GM18508 (cell line): Measurements from ENCODE around the gene PRAF2.

Experiments used
- ATAC-seq: cut with Tn5 transposase; IDR thresholded peaks from one replicate; pipeline ENCODE4 v1.9.1; 2021; ENCODE audit warnings: moderate number of reproducible peaks; ENCODE audit not compliant: insufficient read depth, unreplicated experiment

PRAF2 gene

DNA sequence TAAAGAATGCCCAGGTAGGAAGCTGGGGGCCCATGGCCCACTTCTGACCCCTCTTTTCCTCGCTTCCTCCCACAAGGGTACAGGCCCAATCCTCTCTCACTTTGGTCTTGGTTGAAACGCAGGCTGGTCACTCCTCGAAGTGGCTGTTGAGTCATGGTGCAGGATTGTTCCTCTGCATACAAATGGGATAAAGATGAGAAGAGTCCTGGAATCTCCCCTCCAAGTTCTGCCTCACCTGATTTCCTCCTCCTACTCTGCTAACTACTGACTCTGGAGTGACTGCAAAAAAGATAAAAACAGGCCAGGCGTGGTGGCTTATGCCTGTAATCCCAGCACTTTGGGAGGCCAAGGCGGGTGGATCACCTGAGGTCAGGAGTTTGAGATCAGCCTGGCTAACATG lies 4.1 kb upstream of the PRAF2 start:
- ATAC-seq: no peak

DNA sequence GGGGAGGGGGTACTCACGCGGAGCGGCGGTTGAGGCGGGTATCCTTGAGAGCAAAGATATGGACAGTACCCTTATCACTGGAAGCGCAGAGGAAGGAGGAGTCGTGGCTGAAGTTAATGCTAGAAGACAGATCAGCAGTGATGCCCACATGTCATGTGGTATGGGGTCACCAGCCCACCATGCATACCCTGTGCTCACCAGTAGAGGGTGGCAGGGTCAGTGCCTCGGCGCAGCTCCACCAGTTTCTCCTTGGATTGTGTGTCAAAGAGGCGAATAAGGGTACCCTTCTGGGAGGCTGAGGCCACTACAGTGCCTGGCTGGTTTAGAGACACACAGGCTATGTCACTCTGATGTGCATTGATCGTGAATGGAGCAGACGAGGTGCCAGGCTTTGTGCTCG lies 1.5 kb upstream of the PRAF2 start:
- no peak for ATAC-seq

DNA sequence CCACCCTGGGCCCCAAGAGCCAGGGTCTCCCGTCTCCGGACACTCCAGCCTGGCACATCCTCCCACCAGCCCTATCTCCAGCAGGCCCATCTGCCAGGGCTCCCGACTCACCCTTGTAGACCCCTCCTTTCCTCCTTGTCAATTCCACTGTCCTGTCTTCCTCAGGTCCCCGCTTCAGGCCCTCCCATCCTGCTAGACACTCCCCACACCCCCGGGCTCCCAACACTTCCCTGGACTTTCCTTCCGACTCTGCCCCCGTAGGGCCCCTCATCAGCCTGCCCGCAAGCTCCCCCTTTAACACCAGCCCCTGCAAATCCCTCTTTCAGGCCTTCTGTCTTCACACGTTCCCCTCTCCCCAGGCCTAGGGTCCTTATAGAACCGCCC lies 1.1 kb downstream of the PRAF2 start:
- ATAC-seq: no peak

DNA sequence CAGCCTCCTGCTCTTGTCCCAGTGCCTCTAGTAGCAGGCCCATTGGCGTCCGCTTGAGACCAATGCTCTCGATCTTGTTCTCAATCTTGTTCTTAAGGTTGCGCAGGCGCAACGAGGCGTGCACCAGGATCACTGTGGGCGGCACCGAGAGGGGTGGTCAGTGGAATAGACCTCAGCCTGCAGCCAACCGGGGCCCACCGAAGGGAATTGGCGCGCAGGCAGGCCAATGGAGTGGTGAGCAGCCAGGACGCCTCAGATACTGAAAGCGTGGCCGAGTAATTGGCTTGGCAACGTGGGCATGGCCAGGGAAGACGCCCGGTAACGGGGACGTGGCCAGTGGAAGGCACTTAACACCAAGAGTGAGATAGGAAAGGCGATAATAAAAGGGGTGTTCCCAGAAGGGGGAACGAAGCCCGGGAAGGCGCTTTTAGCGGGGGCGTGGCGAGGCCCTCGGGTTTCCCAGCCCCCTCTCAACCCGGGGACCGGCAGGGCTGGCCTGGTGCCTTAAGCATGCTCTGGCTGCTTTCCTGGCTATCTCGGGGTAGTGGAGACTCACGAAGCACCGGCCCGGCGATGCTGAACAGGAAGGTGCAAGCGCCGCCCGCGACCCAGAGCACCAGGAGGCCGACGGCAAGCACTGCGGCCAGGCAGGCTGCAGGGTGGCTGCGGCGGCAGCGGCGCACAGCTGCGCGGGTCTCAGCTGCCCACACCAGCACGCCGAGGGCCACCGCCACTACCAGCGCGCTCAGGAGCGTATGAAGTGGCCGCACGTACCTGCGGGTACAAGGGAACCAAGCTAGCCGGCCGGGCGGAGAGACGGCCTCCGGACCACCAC lies 1.7 kb downstream of the PRAF2 start:
- no peak for ATAC-seq

DNA sequence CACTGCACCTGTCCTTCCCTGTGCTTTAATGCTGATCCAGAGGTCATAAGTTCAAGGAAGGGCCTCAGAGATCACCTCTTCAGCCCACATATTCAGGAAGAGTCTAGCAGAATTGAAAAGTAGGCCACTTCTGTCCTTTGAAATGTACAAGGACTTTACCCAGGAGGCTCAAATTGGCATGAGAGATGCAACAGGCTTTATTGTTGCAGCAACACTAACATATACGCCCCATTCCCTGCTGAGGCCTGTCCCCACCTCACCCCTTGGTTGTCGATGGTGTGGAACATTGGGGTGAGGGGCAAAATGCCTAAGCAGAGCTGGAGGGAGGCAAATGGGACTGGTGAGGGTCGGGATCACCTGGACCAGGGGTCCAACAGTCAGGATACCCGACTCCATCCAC lies 2.8 kb downstream of the PRAF2 start:
- ATAC-seq: no peak

DNA sequence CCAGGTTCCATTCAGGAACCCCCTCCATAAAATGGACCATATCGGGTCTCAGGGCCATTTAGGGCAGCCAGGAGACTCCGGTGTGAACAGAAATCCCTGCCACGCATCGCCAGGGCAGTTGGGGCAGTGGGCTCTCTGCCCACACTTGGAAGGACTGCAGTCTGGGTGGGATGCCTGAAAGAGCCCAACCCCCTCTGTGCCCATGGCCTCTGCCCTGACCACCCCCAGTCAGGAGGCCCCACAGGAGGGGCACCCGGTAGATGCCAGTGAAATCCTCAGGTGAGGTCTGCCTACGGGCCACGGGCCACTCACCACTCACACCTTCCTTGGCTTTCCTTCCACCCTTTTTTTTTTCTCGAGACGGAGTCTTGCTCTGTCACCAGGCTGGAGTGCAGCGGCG lies 4.8 kb downstream of the PRAF2 start:
- no peak for ATAC-seq

DNA sequence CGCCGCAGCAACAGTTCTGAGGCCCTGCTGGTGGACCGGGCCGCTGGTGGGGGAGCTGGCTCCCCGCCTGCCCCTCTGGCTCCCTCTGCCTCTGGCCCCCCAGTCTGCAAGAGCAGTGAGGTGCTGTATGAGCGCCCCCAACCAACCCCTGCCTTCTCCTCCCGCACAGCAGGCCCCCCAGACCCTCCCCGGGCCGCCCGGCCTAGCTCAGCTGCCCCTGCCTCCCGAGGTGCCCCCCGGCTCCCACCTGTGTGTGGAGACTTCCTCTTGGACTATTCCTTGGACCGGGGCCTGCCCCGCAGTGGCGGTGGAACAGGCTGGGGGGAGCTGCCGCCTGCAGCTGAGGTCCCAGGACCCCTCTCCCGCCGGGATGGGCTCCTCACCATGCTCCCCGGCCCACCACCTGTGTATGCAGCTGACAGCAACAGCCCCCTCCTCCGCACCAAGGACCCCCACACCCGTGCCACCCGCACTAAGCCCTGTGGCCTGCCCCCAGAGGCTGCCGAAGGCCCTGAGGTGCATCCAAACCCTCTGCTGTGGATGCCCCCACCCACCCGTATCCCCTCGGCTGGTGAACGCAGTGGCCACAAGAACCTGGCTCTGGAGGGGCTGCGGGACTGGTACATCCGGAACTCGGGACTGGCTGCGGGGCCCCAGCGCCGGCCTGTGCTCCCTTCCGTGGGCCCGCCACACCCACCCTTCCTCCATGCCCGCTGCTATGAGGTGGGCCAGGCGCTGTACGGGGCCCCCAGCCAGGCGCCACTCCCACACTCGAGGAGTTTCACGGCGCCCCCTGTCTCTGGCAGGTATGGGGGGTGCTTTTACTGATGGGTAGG lies 6.3 kb downstream of the PRAF2 start:
- ATAC-seq: no peak

DNA sequence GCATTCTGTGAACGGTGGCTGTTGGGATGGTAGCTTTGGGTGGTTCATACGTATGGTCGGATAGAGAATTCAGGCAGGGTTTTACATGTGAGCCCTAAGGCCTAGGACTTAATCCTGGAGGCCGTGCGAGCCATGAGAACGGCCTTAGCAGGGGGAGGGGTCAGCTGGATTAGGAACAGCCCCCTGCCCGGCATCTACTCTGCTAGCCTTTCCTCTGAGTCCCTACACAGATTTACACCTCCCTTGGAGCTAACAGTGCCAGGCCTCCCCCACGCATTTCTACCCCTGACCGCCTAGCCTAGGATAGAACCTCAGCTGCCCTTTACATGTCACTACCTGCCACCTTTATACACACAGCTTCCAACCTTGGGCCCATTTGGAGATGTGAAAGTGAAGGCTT lies 7.1 kb downstream of the PRAF2 start:
- ATAC-seq: no peak

DNA sequence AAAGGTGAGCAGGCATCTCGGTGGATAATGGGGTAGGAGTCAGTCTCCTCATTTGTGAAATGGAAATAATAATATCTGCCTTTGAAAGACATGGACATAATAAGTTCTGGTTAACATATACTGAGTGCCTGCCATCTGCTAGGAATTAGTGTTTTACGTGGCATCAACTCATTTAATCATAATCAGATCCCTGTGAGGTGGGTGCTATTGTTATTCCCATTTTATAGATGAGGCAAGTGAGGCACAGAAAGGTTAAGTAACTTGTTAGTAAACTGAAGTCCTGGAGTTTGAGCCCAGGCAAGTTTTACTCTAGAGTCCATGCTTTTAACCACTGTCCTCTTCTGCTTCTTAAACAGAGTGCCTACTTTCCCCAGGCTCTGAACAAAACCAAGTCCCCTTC lies 7.5 kb downstream of the PRAF2 start:
- ATAC-seq: no peak

DNA sequence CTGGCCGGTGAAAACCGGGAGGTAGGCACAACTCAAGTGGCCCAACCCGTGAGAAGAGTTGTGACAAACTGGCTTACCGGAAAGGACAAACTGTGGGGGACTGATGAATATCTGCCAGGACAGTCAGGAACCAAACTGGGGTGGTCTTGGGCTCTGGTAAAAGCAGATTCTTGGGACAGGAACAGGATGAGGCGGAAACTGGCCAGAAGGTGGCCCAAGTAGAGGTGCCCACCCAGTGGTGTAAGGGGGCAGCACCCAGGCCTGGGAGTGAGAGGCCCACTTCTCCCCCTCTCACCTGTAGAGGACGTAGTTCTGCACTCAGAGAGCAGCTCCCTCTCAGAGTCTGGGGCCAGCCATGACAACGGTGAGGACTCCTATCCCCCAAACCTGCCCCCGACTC lies 9.1 kb downstream of the PRAF2 start:
- ATAC-seq: no peak

DNA sequence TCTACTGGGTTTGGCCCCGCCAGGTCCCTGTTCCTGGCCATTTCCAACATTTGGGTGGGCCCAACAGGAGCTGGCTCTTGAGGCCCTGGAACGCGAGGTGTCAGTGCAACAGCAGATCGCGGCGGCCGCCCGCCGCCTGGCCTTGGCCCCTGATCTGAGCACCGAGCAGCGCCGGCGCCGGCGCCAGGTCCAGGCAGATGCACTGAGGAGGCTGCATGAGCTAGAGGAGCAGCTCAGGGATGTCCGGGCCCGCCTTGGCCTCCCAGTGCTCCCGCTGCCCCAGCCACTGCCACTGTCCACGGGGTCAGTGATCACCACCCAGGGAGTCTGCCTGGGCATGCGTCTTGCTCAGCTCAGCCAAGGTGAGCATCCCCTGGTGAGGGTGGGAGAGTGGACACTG lies 9.5 kb downstream of the PRAF2 start:
- no peak for ATAC-seq

DNA sequence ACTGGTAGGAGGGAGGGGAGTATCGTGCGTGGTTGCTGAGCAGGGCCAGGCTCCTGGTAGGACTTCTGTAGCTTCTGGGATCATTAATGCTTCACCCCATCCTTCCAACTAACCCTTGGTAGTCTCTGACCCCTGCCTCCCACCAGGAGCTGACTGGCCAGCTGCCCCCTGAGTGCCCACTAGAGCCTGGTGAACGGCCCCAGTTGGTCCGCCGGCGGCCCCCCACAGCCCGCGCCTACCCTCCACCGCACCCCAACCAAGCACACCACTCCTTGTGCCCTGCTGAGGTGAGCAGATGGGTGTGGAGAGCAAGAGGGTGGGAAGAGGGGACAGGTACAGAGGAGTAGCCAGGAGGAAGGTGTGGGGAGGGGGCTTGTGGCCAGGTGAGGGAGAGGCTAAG lies 10.1 kb downstream of the PRAF2 start:
- no peak for ATAC-seq

DNA sequence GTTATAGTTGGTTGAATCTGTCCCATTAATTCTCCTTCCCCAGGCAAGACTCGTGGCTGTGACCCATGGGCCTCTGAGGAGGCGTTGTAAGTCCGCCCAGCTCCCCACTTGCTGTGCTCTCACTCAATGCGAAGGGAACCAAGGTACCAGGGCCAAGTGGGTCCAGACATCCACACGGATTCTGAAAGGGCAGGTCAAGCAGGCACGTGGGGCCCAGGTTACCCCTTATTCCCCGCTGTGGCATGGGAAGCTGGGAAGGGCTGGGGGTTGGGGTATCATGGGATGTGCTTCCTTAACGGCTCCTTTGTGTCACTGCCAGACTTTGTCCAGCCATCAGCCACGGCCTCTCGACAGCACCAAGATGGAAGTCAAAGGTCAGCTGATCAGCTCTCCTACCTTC lies 11.9 kb downstream of the PRAF2 start:
- no peak for ATAC-seq

DNA sequence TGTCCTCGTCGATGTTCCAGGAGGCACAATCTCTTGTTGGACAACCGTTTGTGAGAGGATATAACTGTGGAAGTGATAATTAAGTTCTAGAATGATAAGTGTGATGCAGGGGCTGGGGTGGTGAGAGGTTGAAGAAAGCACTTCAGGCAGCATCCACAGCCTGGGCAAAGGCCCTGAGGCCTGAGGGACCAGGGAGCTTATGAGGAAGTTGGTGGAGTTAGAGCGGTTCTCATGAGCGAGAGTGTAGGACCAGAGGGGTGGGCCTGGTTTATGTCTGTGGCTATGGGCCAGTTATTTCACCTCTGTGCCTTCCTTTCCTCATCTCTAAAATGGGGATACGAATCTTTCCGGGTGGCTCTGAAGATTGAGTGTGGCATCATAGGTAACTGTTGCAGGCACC lies 12.3 kb downstream of the PRAF2 start:
- ATAC-seq: no peak

DNA sequence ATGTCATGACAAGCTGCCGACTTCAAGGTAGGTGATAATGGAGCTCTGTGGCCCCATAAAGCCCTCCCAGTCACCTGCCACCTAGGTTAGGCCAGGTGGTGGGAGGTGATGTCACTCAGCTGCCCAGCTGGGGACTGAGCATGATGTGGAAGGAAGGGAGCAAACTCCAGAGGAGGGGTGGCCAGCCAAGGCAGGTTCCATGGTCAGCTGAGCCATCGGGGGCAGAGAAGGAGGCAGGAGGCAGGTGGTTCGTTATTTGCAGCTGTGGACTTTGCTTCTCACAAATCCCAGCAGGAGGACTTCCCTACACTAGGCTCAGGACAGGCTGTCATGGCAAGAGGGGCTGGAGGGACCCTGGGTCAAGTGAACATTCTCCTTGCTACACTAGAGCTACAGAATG lies 12.9 kb downstream of the PRAF2 start:
- ATAC-seq: no peak

DNA sequence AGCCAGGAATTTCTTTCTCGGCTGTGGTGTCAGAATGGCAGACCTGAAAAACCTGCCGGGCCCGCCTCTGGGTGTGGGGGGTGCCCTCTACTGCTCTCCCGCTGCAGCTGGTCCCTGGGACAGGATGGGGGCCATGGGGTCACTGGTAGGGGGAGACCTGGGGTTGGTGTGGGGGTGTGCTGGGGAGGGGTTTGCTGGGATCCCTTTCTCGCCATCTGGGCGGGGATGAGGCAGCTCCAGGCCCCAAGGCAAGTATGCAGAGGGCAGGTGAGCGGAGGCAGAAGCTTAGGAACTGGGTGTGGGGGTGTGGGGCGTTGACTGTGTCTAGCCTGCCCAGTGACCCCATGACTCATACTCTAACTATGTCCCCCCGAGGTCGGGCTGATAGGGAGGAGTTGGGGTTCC lies 14.1 kb downstream of the PRAF2 start:
- ATAC-seq: no peak

DNA sequence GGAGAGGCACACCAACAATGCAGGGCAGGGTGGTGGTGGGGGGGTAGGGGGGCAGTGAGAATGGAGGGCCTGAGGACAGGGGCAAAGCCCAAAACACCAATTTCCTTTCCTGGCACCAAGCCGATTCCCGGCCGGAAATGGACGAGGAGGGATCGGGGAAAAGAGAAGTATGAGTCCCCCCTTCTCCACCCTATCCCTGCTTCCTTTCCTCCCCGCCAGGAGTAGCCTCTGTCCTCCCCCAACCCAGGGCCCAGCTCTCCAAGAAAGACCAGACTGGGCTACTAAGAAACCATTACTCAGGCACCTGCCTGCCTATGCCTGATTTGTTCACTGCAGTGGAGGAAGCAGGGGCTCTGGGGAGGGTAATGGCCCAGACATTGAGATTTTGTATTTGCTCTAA lies 14.6 kb downstream of the PRAF2 start:
- ATAC-seq: no peak

DNA sequence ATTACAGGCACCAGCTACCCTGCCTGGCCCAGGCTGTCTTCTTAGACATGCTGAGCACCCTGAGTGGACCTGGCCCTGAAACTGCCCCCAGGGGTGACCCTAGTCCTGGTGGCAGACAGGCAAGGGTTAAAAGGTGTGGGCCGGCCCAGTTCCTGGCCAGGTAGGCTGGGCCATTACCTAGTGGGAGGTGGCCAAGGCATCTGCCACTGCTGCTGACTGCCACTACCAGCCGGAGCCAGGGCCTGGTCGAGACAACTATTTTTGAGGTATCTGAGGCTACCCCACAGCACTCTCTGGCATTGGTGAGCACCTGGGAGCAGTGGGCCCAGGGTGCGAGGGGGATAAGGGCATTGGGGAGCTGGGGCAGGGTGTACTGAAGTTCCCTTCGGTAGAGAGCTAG lies 15.0 kb downstream of the PRAF2 start, which contains the start of gene CCDC120:
Gene CCDC120 (plus strand): TSS at position 206 of the 400 bp plus-strand sequence. CDS start 3,043 bp downstream, outside the sequence.
- no peak for ATAC-seq

DNA sequence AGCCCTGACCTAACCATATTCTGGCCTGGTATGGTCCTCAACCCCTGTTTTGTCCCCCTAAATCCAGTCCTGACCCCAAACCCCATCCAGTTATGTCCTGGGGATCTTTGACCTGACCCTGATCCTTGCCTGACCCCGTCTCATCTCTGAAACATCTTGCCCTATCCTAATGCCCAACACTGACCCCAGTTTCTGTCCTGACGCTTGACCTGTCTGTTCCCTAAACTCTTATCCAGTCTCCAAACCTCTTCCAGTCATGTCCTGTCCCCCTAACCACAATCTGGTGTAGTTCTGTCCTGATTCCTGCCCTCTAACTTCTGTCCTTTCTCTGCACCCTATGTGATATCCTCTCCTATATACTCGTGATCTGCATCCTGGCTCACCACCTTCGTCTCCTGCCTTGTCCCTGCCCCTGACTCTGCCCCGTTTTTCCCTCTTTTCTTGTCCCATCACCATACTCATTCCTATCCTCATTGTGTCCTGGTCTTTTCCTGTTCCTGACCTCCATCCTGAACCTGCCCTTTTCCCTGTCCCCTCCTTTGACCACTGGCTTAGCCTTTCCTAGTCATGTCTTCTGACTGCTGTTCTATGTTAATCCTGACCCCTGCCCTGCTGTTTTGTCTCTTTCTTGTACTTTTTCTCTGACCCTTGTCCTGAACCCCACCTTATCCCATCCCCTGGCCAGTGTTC lies 19.6 kb downstream of the PRAF2 start:
- no peak for ATAC-seq

DNA sequence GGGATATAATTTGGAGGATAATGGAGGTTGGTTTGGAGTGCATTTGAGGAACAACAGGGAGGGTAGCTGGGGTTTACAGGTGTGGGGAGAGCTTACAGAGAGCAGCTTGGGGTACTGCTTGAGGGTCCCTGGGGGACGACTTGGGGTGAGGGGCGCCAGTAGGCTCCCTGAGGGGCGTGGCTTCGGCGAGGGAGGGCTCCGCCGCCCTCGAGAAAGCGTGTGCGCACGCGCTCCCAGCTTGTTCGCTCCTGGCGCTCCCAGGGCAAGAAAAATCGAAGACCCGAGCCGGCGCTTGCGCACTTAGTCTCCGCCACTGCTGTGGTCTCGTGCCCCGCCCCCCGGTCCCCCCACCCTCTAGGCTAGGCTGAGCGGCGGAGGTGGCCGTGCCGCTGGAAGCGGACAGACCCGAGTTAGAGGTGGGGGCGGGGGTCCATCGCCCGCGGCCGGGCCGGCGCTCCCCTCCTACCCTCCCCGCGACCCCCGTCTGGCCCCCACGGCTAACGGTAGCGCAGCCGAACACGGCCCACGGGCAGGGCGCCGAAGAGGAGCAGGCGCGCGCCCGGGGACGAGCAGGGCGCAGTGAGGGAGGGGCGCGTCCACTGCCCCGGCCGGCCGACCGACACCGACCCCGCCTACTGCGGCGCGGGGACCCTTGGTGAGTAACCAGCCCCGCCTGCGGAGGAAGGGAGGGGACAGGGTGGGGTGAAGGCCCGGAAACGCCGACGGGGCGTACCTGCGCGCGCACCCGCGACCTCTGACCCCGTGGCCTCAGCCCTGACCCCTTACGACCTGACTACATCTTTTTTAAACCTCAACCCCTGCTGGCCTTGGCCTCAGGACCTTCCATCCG lies 20.4 kb downstream of the PRAF2 start:
- ATAC-seq: no peak
